H1 (cell line): ENCODE measurements around the gene DIS3L.

ENCODE experiments used
- ATF3 ChIP-seq: IDR thresholded peaks from 2 replicates; pipeline ENCODE4 v1.6.1; 2011; ENCODE audit warnings: low read depth, mild to moderate bottlenecking, low read length; ENCODE audit not compliant: insufficient read depth
- CTBP2 ChIP-seq: IDR thresholded peaks from 2 replicates; pipeline ENCODE4 v1.7.0; 2011; ENCODE audit warnings: borderline replicate concordance, mild to moderate bottlenecking, moderate library complexity, mixed read lengths, low read length; ENCODE audit not compliant: insufficient read depth, insufficient read length
- CTCF ChIP-seq, 3 experiments: IDR thresholded peaks; 1 replicate in 2 of 3; 2 replicates in 1 of 3; pipeline versions ENCODE4 v1.5.1 to v1.6.1; 2011; ENCODE audit warnings: low read length in 3 of 3, mild to moderate bottlenecking in 3 of 3, inconsistent platforms in 2 of 3, low read depth in 1 of 3, moderate library complexity in 1 of 3; ENCODE audit not compliant: insufficient read depth in 1 of 3; ENCODE audit errors: control extremely low read depth in 1 of 3
- EP300 ChIP-seq, 2 experiments: IDR thresholded peaks; 1 replicate in 1 of 2; 2 replicates in 1 of 2; pipeline ENCODE4 v1.6.1; 2011 to 2012; ENCODE audit warnings: low read depth in 2 of 2, low read length in 2 of 2, mild to moderate bottlenecking in 2 of 2, borderline replicate concordance in 1 of 2, inconsistent platforms in 1 of 2, moderate library complexity in 1 of 2
- EZH2 ChIP-seq: fragments of 200-600 bp; sonication (generic); IDR thresholded peaks from 2 replicates; pipeline ENCODE4 v1.7.1; 2012; ENCODE audit warnings: low read depth, mild to moderate bottlenecking, moderate library complexity, low read length, inconsistent platforms; ENCODE audit not compliant: severe bottlenecking
- GABPA ChIP-seq: IDR thresholded peaks from 2 replicates; pipeline ENCODE4 v1.6.1; 2011; ENCODE audit warnings: mild to moderate bottlenecking, low read length, moderate library complexity, borderline replicate concordance; ENCODE audit not compliant: insufficient read depth
- KDM1A ChIP-seq: fragments of 200-600, 300-600 bp; sonication (generic); IDR thresholded peaks from 2 replicates; pipeline ENCODE4 v1.7.1; 2016; ENCODE audit warnings: mild to moderate bottlenecking, low read length, borderline replicate concordance
- MAX ChIP-seq: IDR thresholded peaks from 2 replicates; pipeline ENCODE4 v1.6.1; 2012; ENCODE audit warnings: inconsistent platforms

GRCh38 chr15:66278671-66279070 is 14.7 kb upstream of the DIS3L start:
- no peak for TF ChIP-seq CTCF (IDR thresholded peaks at IDR 0.05; ENCODE audit: control extremely low read depth in 1 of 3, insufficient read depth in 1 of 3, low read depth in 1 of 3, low read length in 3 of 3)
- TF ChIP-seq KDM1A = no peak
- no peak for TF ChIP-seq GABPA
- TF ChIP-seq CTBP2 = no peak
- no peak for TF ChIP-seq EP300 (IDR thresholded peaks at IDR 0.05; ENCODE audit: borderline replicate concordance in 1 of 2, low read depth in 2 of 2, low read length in 2 of 2)
- no peak for TF ChIP-seq MAX
- no peak for TF ChIP-seq EZH2
- TF ChIP-seq ATF3 = no peak
